ENCODE results near the gene SFXN4.

- TF ChIP-seq CTCF (IDR thresholded peaks at IDR 0.05) (no peak), POLR2A (IDR thresholded peaks at IDR 0.05) (no peak)
Observed at GRCh38 chr10:119104654-119105015, 60.9 kb downstream of the SFXN4 start.

All from adrenal gland (tissue), 5 donors.